Activated T-cell treated with anti-CD3 and anti-CD28 coated beads, Interleukin-2, amount 50 U/mL, for 72 hours (primary cell): ENCODE data around the gene NOVA2. TPM values are rescaled to one million over a fixed set of nuclear protein-coding genes. Genes with fewer than 3 reads are reported as not detected.

Source experiments
- ATAC-seq, 2 donors: fragments of 150-1000 bp; cut with Tn5 transposase; replicated peaks in 1 of 2; 2 replicates each; pipeline ENCODE4 v1.10.0; 2021; ENCODE audit warnings: moderate library complexity in 2 of 2, mild to moderate bottlenecking in 1 of 2
- DNase-seq, 2 donors: peaks; one replicate each; pipeline ENCODE4 v3.0.0; 2021 to 2022; ENCODE audit warnings: mixed read lengths in 1 of 2
- H3K27ac Mint-ChIP-seq: one replicate; pipeline ENCODE4 v1.8.0; 2022; ENCODE audit warnings: mild to moderate bottlenecking, moderate library complexity, mixed read lengths
- H3K27me3 Mint-ChIP-seq: one replicate; pipeline ENCODE4 v1.8.0; 2022; ENCODE audit warnings: low read depth, mixed read lengths
- H3K36me3 Mint-ChIP-seq, 2 donors: one replicate each; pipeline ENCODE4 v1.8.0; 2022; ENCODE audit warnings: mixed read lengths in 2 of 2, mild to moderate bottlenecking in 1 of 2; ENCODE audit not compliant: insufficient read depth in 2 of 2
- H3K4me1 Mint-ChIP-seq: one replicate; pipeline ENCODE4 v1.8.0; 2022; ENCODE audit warnings: low read depth, mixed read lengths
- H3K4me3 Mint-ChIP-seq, 2 donors: one replicate each; pipeline ENCODE4 v1.8.0; 2022; ENCODE audit warnings: mild to moderate bottlenecking in 2 of 2, mixed read lengths in 2 of 2, moderate library complexity in 2 of 2
- H3K9me3 Mint-ChIP-seq, 2 donors: one replicate each; pipeline ENCODE4 v1.8.0; 2022; ENCODE audit warnings: mixed read lengths in 2 of 2
- total RNA-seq, 2 donors: library from RNA; stranded (reverse); gene quantifications; one replicate each; pipeline ENCODE4 v1.2.3, GENCODE V29; 2022

Gene NOVA2
- total RNA-seq, 2 donors from 2014 or later = 0.38 to 0.58 TPM

DNA sequence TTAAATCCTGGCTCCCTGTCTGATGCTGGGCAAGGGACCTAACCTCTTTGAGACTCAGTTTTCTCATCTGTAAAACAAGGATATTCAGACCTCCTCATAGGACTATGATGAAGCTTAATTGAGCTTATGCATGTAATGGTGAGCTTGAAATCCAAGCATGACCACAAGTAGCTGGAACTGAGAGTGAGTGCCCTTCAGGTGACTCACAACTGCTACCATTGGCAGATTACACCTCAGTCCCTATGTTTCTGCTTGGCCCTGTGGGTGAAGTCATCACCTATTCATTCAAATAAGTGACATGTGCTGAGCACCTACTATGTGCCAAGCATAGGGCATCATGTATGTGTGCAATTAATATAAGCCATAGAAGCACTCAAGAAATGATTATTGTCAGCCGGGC lies 25.7 kb downstream of the NOVA2 start:
- H3K4me3 Mint-ChIP-seq = no peak overlapping the region
- no peaks in the 10 kb centered on the region for H3K36me3 Mint-ChIP-seq
- H3K4me1 Mint-ChIP-seq = peaks cover 5% of the 10 kb centered on the region
- H3K9me3 Mint-ChIP-seq = no peaks in the 10 kb centered on the region
- no peak overlapping the region for H3K27ac Mint-ChIP-seq
- peaks cover 7% of the 10 kb centered on the region for H3K27me3 Mint-ChIP-seq
- no peak for DNase-seq
- ATAC-seq = no peak

DNA sequence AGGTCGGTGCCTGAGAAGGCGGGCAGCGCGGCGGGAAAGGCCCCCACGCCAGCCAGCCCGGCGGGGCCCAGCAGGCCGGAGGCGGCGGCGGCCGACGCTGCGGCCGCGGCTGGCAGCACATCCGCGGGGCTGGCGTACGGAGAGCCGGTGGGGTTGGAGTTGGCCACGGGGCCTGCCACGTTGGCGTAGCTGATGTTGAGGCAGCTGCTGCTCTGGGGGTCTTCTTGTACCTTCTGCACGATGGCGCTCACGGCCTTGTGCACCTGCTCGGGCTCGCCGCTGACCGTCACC lies 33.2 kb downstream of the NOVA2 start:
- no peak overlapping the region for H3K27ac Mint-ChIP-seq
- no peak for DNase-seq
- no peaks in the 10 kb centered on the region for H3K4me1 Mint-ChIP-seq
- H3K4me3 Mint-ChIP-seq = no peak overlapping the region
- peaks cover 0 to 2% of the 10 kb centered on the region in 2 donors for H3K36me3 Mint-ChIP-seq
- H3K9me3 Mint-ChIP-seq = no peaks in the 10 kb centered on the region
- ATAC-seq = no peak
- peaks cover 20% of the 10 kb centered on the region for H3K27me3 Mint-ChIP-seq

DNA sequence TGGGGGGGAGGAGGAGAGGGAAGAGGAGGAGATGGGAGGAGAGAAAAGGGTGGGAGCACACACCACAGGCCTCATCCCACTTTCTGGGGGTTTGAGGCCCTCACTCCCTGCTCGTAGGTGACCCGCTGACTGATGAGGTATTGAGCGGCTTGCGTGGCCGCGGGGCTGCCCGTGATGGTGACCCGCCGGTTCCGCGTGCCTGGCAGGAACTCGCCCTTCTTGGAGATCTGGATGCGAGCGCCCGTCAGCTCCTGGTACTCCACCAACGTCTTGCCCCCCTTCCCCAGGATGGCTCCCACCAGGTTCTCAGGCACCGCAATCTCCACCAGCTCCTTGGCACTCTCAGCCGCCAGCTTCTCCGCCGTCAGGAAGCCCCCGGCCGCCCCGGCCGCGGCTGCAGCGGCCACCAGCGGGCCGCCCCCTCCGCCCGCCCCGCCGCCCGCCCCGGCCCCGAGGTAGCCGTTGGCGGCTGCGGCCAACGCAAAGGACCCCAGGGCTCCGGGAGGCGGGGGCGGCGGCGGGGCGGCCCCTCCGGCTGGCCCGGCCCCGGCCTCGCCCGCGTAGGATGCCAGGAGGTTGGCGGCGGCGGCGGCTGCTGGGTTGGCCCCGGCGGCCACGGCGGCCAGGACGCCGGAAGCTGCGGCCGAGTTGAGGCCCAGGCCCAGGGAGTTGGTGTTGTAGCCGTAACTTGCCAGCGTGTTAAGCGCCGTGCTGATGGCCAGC lies 33.7 kb downstream of the NOVA2 start:
- Mint-ChIP-seq H3K36me3 (peaks cover 0 to 2% of the 10 kb centered on the region in 2 donors), H3K27me3 (peaks cover 22% of the 10 kb centered on the region)
- ATAC-seq = no peak

DNA sequence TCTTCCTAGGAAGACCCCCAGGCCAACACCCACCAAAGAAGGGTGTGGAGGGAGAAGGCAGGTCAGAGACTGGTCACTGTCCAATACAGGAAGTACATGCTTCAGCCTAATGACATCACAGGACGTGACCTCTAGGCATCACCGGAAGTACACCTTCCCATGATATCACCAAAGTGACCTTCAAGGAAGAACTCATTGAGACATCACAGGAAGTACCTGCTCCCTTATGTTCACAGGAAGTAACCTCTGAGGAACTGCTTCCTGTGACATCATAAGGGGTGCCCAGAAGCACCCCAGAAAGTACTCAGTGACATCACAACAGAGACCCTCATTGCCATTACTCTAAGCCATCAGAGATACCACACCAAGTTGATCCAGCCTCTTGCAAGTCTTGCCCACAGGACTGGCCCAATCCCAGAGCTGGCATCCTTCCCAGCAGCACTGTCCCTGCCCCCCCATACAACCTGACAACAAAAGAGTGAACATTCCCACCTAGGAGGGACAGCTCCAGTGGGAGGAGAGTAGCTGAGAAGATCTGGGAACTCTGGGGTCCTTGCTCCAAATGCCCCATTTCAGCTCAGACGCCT lies 34.8 kb downstream of the NOVA2 start:
- peaks cover 24% of the 10 kb centered on the region for H3K27me3 Mint-ChIP-seq
- DNase-seq = no peak
- H3K4me1 Mint-ChIP-seq = no peaks in the 10 kb centered on the region
- no peak overlapping the region for H3K4me3 Mint-ChIP-seq
- no peaks in the 10 kb centered on the region for H3K9me3 Mint-ChIP-seq
- H3K27ac Mint-ChIP-seq = no peak overlapping the region
- H3K36me3 Mint-ChIP-seq = peaks cover 0 to 2% of the 10 kb centered on the region in 2 donors
- no peak for ATAC-seq

More for the DNA sequence above, 33.7 kb downstream of the NOVA2 start:
- Mint-ChIP-seq H3K9me3 (no peaks in the 10 kb centered on the region), H3K4me1 (no peaks in the 10 kb centered on the region), H3K27ac (no peak overlapping the region), H3K4me3 (no peak overlapping the region)
- DNase-seq = no peak

DNA sequence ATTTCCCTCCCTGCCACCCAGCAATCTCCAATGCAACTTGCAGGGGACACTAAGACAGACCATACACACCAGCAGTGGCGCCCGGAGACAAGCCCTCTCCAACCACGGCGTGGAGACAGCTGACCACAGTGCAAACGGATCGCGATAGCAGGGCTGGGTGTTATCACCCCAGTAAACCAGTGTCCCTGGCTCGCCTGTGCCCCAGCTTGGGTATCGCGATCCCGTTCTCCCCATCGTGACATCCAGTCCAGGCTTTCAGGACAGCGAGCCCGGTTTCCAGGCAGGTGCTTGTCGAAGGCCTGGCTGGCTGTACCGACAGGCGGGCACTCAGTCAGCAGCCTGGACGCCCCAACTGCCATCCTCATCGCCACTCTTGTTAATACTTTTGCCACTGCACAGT lies 38.4 kb downstream of the NOVA2 start:
- no peak for ATAC-seq
- DNase-seq = no peak
- no peak overlapping the region for H3K27ac Mint-ChIP-seq
- H3K36me3 Mint-ChIP-seq = peaks cover 0 to 2% of the 10 kb centered on the region in 2 donors
- no peaks in the 10 kb centered on the region for H3K4me1 Mint-ChIP-seq
- H3K9me3 Mint-ChIP-seq = no peaks in the 10 kb centered on the region
- no peak overlapping the region for H3K4me3 Mint-ChIP-seq
- H3K27me3 Mint-ChIP-seq = peaks cover 33% of the 10 kb centered on the region

DNA sequence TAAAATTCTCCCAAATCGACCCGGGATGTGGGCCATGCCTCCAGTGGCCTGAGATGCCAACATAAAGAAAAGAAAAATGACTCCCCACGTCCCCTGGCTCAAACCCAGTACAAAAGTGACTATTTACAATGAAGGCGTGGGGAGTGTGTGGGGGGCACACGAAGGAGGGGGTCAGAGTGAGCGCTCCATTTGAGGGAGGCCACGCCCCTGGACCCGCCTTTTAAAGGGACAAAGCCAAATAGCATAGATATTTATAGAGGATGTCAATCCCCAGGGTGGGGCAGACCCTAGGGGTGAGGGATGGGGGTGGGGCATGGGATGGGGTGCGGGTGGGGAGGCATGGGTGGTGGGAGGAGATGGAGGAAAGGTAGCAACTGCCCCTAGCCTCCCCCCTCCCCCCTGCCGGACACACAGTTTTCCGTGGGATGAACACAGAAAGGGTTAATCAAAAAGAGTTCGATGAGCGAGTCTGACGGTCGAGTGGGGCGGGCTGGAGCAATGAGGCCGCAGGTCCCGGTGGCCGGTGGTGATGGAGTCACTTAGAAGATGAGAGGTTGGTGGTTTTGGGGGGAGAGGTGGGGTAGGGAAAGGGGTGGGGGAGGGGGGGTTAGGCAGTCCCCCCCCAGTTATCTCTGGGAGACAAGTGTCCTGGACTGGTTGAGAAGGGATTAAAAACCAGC lies 39.0 kb downstream of the NOVA2 start:
- Mint-ChIP-seq H3K27me3 (peaks cover 38% of the 10 kb centered on the region), H3K36me3 (peaks cover 0 to 2% of the 10 kb centered on the region in 2 donors), H3K9me3 (no peaks in the 10 kb centered on the region), H3K27ac (no peak overlapping the region), H3K4me3 (no peak overlapping the region), H3K4me1 (no peaks in the 10 kb centered on the region)
- no peak for DNase-seq
- no peak for ATAC-seq

DNA sequence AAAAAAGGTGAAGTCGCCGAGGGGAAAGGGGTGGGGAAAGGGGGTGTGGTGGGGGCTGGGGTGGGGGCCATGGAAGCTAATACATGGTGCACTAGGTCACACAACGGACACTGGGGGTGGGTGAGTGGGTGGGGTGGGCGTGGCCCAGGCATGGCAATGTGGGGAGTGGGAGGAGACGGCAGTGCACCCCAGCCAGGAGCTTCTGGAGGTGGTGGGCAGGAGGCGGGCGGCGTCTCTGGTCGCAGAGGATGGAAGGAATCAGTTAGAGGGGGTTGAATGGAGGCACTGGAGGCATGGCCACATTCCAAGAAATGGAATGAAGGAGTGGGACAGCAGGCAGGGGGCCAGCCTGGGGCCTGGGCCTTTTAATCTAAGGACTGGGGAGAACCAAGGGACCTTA lies 39.9 kb downstream of the NOVA2 start:
- Mint-ChIP-seq H3K36me3 (peaks cover 0 to under 1% of the 10 kb centered on the region in 2 donors), H3K9me3 (no peaks in the 10 kb centered on the region), H3K4me3 (no peak overlapping the region), H3K27me3 (peaks cover 36% of the 10 kb centered on the region), H3K27ac (no peak overlapping the region), H3K4me1 (no peaks in the 10 kb centered on the region)
- DNase-seq = no peak
- ATAC-seq = no peak

DNA sequence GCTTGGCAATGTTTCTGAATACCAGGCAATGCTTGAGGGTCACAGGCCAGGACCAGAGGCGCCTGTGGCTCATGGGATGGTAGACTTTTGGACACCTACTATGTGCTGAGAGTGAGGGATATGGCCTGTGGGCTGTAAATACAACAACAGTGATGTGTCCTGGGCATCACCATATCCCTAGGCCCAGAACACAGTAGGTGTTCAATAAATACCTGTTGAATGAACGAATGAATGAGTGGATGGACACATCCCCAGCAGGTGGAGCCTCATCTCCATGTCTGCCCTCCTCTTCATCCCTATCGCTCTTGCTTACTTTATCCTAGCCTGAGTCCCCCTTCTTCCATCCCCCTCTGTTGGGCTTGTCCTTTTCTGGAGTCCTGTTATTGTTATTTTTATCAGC lies 42.6 kb downstream of the NOVA2 start:
- ATAC-seq = no peak
- no peak overlapping the region for H3K27ac Mint-ChIP-seq
- H3K9me3 Mint-ChIP-seq = no peaks in the 10 kb centered on the region
- peaks cover 41% of the 10 kb centered on the region for H3K27me3 Mint-ChIP-seq
- H3K4me3 Mint-ChIP-seq = no peak overlapping the region
- no peaks in the 10 kb centered on the region for H3K36me3 Mint-ChIP-seq
- DNase-seq = no peak
- H3K4me1 Mint-ChIP-seq = peaks cover 14% of the 10 kb centered on the region

DNA sequence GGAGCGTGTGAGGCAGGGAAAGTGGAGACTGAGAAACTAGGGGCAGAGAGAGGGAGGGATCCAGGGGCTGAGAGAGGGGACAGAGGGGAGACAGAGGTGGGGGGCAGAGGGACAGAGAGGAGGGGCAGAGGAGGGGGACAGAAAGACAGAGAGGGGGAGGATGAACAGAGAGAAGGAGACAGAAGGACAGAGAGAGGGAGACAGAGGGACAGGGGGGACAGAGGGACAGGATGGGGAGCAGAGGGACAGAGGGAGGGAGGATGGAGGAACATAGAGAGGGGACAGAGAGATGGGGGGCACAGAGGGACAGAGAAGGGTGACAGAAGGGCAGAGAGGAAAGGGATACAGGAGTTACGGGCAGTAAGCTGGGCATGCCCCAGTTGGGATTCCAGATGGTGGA lies 44.4 kb downstream of the NOVA2 start:
- H3K4me3 Mint-ChIP-seq = peak overlapping the region in 1 of 2 donors; percentile 25
- no peaks in the 10 kb centered on the region for H3K9me3 Mint-ChIP-seq
- ATAC-seq = no peak
- H3K4me1 Mint-ChIP-seq = peaks cover 14% of the 10 kb centered on the region
- H3K27me3 Mint-ChIP-seq = peaks cover 31% of the 10 kb centered on the region
- no peak for DNase-seq
- no peaks in the 10 kb centered on the region for H3K36me3 Mint-ChIP-seq
- no peak overlapping the region for H3K27ac Mint-ChIP-seq

DNA sequence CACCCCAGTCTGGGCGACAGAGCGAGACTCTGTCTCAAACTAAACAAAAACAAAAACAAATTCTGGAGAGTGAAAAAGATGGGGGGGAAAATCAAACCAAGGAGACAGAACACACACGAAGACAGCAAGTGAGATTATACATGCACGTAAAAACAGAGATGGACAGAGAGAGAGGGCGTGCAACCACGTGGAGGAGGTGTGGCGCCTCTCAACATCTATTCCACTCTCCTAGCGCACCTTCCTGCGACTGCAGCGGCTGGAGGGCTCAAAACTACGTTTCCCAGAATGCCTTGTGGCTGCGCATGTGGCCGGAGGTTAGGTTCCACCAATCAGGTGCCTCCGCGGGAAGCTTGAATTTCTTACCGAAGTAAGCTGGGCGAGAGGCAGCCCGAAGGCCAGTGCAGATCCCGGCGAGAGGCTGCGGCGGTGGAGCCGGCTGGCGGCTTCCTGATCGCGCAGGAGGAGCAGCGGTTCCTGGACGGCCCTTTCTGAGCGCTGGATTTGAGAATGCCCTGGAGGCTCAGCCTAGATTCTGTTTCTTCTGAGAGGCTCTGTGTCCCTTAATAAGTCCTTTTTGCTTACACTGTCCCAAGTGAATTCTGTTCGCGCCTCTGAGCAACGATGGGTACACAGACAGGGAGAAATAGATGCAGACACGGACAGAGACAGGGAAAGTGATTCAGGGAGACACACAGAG lies 46.0 kb downstream of the NOVA2 start:
- peak overlapping the region; percentile 6 for H3K27ac Mint-ChIP-seq
- ATAC-seq (peak; percentile 99 to 100), DNase-seq (peak; percentile 87 to 93)
- no peaks in the 10 kb centered on the region for H3K36me3 Mint-ChIP-seq
- H3K9me3 Mint-ChIP-seq = no peaks in the 10 kb centered on the region
- H3K4me3 Mint-ChIP-seq = peak overlapping the region; percentile 81 to 85
- H3K27me3 Mint-ChIP-seq = peaks cover 28% of the 10 kb centered on the region
- peaks cover 14% of the 10 kb centered on the region for H3K4me1 Mint-ChIP-seq

DNA sequence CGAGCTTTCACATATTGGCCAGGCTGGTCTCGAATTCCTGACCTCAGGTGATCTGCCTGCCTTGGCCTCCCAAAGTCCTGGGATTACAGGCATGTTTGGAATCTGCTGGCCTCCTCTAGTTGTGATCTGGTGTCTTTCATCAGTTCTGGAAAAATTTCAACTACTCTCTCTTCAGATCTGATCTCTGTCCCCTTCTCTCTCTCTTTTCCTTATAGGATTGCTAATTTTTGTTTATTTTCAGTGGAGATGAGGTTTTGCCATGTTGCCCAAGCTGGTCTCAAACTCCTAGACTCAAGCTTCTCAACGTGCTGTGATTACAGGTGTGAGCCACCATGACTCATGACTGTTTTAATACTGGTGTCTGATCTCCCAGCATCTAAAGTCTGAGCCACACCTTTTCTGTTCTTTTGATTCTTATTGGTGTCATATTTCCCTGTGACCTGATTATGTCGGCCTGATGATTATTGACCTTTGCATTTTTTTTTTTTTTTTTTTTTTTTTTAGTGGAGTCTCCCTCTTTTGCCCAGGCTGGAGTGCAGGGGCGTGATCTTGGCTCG lies 48.7 kb downstream of the NOVA2 start:
- DNase-seq (no peak), ATAC-seq (no peak)
- Mint-ChIP-seq H3K4me3 (no peak overlapping the region), H3K4me1 (peaks cover 14% of the 10 kb centered on the region), H3K36me3 (no peaks in the 10 kb centered on the region), H3K27me3 (peaks cover 16% of the 10 kb centered on the region), H3K27ac (no peak overlapping the region), H3K9me3 (no peaks in the 10 kb centered on the region)

DNA sequence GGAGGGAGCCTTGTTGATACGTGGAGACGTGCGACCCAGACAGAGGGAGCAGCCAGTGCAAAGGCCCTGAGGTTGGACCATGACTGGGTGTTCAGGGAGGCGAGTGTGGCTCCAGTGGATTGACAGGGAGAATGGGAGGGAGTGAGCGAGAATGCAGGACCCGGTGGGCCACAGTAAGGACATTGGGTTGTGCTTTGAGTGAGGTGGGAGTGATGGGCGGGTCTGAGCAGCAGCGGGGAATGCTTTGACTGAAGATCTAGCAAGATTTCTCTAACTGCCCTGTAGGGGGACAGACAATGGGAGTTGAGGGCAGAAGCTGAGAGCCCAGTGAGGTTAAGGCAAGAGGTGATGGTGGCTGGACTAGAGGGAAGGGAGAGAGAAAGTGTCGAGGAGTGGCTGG lies 51.4 kb downstream of the NOVA2 start:
- Mint-ChIP-seq H3K27ac (no peak overlapping the region), H3K9me3 (no peaks in the 10 kb centered on the region), H3K27me3 (no peaks in the 10 kb centered on the region), H3K36me3 (no peaks in the 10 kb centered on the region), H3K4me3 (no peak overlapping the region), H3K4me1 (peaks cover 2% of the 10 kb centered on the region)
- ATAC-seq (peak; percentile 14 to 42), DNase-seq (no peak)

DNA sequence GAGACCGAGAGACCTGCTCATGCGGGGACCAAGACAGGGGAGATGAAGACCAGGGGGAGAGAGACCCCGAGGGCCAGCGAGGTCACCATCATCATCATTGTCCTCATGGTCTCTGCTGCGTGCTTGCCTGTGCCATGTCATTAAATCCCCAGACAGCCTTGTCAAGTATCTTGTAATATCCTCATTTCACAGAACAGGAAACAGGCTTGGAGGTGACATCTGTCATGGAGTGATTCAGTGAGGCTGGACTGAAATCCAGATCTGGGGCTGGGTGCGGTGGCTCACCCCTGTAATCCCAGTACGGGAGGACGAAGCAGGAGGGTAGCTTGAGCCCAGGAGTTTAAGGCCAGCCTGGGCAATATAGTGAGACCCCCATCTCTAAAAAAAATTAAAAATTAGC lies 53.2 kb downstream of the NOVA2 start:
- peaks cover 6% of the 10 kb centered on the region for H3K27me3 Mint-ChIP-seq
- DNase-seq (no peak), ATAC-seq (peak; percentile 39 to 59)
- H3K36me3 Mint-ChIP-seq = no peaks in the 10 kb centered on the region
- H3K4me3 Mint-ChIP-seq = no peak overlapping the region
- H3K27ac Mint-ChIP-seq = no peak overlapping the region
- no peaks in the 10 kb centered on the region for H3K9me3 Mint-ChIP-seq
- H3K4me1 Mint-ChIP-seq = no peaks in the 10 kb centered on the region
